ENCODE measurements around the gene TMIGD2. TPM values are rescaled to one million over a fixed set of nuclear protein-coding genes. Genes with fewer than 3 reads are reported as not detected.

The TMIGD2 gene
- total RNA-seq, 4 donors from 2014 or later: 0.22 to 0.76 (median 0.38) TPM; not detected in 1

DNA sequence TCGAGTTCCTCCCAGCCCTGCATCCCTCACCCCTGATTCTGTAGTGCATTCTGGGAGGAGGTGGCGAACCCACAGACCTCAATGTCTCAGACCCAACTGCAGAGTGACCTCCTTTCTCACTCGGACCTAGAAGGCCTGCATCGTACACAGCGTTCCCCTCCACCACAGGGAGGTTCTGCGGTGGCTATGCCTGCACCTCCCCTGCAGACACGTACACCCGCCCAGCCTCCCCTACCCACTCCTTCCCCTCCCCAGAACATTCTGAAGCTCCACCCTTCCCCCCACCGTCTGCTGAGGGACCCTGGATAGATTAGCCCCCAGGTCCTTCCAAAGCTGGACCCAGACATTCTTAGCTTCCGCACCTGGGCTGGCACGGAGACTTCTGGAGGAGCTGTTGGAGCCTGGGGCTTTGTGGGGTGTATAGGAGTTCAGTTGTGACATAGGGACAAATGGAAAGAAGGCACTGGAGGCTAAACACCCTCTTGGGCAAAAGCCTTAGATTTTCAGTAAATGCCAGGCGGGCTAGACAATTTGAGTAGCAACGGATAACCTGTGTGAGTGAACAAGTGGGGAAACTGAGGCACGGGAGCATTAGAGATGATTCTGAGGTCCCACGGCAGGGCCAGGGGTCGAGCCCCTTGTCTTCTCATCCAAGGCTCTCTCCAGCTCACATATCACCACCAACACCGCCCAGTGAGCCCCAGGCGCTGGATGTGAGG lies 1.8 kb upstream of the TMIGD2 start:
- H3K9me3 ChIP-seq: no peaks in the 10 kb centered on the region
- peaks cover 0 to 39% (median 0%) of the 10 kb centered on the region in 4 donors for H3K27me3 ChIP-seq
- no peaks in the 10 kb centered on the region for H3K36me3 ChIP-seq
- 36 to 44% methylated on average over 17 of the region's 18 CpGs for WGBS, 2 donors
- peaks cover 0 to 7% (median 6%) of the 10 kb centered on the region in 3 donors for H3K4me1 ChIP-seq
- intact Hi-C loops (cut with DNase I): no loop called here
- DNase-seq: no peak
- TF ChIP-seq, protein P1, sequence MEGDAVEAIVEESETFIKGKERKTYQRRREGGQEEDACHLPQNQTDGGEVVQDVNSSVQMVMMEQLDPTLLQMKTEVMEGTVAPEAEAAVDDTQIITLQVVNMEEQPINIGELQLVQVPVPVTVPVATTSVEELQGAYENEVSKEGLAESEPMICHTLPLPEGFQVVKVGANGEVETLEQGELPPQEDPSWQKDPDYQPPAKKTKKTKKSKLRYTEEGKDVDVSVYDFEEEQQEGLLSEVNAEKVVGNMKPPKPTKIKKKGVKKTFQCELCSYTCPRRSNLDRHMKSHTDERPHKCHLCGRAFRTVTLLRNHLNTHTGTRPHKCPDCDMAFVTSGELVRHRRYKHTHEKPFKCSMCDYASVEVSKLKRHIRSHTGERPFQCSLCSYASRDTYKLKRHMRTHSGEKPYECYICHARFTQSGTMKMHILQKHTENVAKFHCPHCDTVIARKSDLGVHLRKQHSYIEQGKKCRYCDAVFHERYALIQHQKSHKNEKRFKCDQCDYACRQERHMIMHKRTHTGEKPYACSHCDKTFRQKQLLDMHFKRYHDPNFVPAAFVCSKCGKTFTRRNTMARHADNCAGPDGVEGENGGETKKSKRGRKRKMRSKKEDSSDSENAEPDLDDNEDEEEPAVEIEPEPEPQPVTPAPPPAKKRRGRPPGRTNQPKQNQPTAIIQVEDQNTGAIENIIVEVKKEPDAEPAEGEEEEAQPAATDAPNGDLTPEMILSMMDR (IDR thresholded peaks at IDR 0.05): no peak
- no peak for TF ChIP-seq POLR2A (IDR thresholded peaks at IDR 0.05)
- peak overlapping the region in 2 of 4 donors; percentile 41 to 58 for H3K4me3 ChIP-seq
- no peak overlapping the region for H3K27ac ChIP-seq

DNA sequence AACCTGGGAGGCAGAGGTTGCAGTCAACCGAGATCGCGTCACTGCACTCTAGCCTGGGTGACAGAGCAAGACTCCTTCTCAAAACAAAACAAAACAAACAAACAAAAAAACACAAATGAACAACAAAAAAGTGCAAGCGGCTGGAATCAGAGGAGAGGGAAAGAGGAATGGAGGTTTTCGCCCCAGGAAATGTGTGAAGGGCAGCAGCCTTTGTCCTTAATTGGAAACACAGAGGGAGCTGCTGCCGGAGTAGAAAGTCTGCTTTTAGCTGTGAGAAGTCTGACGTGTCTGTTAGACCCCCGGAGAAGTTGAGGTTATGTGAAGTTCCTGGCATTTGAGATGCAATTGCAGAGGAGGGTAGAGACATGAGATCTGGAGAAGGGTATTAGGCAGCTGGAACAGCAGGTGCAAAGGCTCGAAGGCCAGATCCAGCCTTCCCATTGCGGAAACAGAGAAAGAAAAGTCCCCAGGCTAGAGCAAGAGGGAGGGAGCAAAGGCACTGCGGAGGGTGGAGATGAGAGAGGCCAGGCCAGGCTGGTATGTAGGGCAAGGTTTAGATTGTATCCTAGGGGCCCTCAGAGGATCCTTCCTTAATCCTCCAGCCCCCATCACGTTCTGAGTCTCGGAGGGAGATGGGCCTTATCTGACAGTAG lies 473 bp downstream of the TMIGD2 start:
- Histone ChIP-seq H3K27ac (no peak overlapping the region), H3K4me1 (peaks cover 0 to 7% (median 6%) of the 10 kb centered on the region in 3 donors), H3K27me3 (peaks cover 0 to 40% (median 0%) of the 10 kb centered on the region in 4 donors), H3K9me3 (no peaks in the 10 kb centered on the region), H3K4me3 (no peak overlapping the region), H3K36me3 (no peaks in the 10 kb centered on the region)
- DNase-seq: no peak
- TF ChIP-seq POLR2A (IDR thresholded peaks at IDR 0.05): no peak
- TF ChIP-seq, protein P1 (IDR thresholded peaks at IDR 0.05): no peak
- WGBS, 2 donors: 48 to 54% methylated on average over 11 to 12 of the region's 13 CpGs
- intact Hi-C loops (cut with DNase I): no loop called here

DNA sequence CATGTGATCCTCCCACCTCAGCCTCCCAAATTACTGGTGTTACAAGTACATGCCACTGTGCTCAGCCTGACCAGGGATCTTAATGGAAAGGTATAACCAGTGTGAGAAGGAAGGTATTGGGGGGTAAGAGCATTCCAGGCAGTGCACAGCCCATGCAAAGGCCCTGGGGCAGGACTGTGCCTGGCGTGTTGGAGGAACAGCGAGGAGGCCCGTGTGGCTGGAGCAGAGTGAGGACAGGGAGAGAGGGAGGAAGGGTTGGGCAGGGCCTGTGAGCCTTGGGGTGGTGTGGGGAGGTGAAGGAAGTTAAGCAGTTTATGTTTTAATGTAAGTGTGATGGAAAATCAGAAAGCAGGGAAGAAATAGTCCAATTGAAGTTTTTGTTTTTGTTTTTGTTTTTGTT lies 1.6 kb downstream of the TMIGD2 start:
- Histone ChIP-seq H3K36me3 (no peaks in the 10 kb centered on the region), H3K27me3 (peaks cover 0 to 40% (median 0%) of the 10 kb centered on the region in 4 donors), H3K4me1 (peaks cover 0 to 7% (median 6%) of the 10 kb centered on the region in 3 donors), H3K27ac (no peak overlapping the region), H3K4me3 (no peak overlapping the region), H3K9me3 (no peaks in the 10 kb centered on the region)
- intact Hi-C loops (cut with DNase I): no loop called here
- no peak for TF ChIP-seq POLR2A (IDR thresholded peaks at IDR 0.05)
- TF ChIP-seq, protein P1 (IDR thresholded peaks at IDR 0.05): no peak
- DNase-seq: no peak
- WGBS, 2 donors: 81 to 83% methylated on average over 3 of the region's 3 CpGs

DNA sequence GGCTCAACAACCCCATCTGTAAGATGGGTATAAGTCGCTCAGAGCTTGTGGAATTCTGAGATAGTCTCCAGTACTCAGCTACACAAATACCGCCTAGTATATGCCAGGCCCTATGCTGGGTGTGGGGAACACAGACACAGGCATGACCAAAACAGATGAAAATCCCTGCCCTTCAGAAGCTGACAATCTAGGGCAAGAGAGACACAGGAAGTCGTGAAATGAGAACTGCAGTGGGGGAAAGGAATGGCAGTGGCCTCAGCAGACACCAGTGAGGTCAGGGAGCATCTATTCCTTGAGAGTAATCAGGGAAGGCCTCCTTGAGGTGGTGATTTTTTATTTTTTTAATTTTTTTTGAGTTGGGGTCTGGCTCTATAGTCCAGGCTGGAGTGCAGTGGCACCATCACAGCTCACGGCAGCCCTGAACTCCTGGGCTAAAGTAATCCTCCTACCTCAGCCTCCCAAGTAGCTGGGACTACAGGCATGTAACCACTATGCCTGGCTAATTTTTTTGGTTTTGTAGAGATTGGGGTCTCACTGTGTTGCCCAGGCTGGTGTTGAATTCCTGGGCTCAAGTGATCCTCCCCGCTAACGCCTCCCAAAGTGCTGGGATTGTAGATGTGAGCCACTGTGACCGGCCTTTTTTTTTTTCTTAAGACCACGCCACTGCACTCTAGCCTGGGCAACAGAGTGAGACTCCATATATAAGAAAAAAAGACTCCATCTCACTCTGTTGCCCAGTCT lies 3.2 kb downstream of the TMIGD2 start:
- no peak overlapping the region for H3K4me3 ChIP-seq
- no peak for DNase-seq
- H3K9me3 ChIP-seq: no peaks in the 10 kb centered on the region
- no peak overlapping the region for H3K27ac ChIP-seq
- no peak for TF ChIP-seq POLR2A (IDR thresholded peaks at IDR 0.05)
- TF ChIP-seq, protein P1 (IDR thresholded peaks at IDR 0.05): no peak
- H3K27me3 ChIP-seq: peaks cover 0 to 36% (median 0%) of the 10 kb centered on the region in 4 donors
- intact Hi-C loops (cut with DNase I): no loop called here
- WGBS, 2 donors: 65 to 87% methylated on average over 6 to 8 of the region's 8 CpGs
- H3K36me3 ChIP-seq: no peaks in the 10 kb centered on the region
- no peaks in the 10 kb centered on the region for H3K4me1 ChIP-seq
